Measurements from ENCODE around the gene HES4.

DNA sequence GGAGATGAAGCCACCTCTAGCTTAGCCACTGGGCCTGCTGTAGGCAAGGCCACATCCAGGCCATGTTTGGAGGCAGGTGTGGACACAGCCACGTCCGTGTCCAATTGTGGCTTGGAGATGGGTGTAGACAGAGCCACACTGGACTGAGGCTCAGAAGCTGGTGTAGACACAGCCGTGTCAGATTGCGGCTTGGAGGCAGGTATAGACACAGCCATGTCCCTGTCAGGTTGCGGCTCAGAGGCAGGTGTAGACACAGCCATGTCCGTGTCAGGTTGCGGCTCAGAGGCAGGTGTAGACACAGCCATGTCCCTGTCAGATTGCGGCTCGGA is 20.2 kb downstream of the HES4 start:
- TF ChIP-seq, protein P1, sequence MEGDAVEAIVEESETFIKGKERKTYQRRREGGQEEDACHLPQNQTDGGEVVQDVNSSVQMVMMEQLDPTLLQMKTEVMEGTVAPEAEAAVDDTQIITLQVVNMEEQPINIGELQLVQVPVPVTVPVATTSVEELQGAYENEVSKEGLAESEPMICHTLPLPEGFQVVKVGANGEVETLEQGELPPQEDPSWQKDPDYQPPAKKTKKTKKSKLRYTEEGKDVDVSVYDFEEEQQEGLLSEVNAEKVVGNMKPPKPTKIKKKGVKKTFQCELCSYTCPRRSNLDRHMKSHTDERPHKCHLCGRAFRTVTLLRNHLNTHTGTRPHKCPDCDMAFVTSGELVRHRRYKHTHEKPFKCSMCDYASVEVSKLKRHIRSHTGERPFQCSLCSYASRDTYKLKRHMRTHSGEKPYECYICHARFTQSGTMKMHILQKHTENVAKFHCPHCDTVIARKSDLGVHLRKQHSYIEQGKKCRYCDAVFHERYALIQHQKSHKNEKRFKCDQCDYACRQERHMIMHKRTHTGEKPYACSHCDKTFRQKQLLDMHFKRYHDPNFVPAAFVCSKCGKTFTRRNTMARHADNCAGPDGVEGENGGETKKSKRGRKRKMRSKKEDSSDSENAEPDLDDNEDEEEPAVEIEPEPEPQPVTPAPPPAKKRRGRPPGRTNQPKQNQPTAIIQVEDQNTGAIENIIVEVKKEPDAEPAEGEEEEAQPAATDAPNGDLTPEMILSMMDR (IDR thresholded peaks at IDR 0.05), result no peak
- no peak for TF ChIP-seq POLR2A (IDR thresholded peaks at IDR 0.05)

All from breast epithelium (tissue), 3 donors.